NK-92 (cell line): ENCODE data around the gene LRRC49.

Source experiments
- DNase-seq: peaks from one replicate; lab custom pipeline; 2025; ENCODE audit not compliant: unreplicated experiment; lab: John Stamatoyannopoulos, UW

LRRC49 gene

DNA sequence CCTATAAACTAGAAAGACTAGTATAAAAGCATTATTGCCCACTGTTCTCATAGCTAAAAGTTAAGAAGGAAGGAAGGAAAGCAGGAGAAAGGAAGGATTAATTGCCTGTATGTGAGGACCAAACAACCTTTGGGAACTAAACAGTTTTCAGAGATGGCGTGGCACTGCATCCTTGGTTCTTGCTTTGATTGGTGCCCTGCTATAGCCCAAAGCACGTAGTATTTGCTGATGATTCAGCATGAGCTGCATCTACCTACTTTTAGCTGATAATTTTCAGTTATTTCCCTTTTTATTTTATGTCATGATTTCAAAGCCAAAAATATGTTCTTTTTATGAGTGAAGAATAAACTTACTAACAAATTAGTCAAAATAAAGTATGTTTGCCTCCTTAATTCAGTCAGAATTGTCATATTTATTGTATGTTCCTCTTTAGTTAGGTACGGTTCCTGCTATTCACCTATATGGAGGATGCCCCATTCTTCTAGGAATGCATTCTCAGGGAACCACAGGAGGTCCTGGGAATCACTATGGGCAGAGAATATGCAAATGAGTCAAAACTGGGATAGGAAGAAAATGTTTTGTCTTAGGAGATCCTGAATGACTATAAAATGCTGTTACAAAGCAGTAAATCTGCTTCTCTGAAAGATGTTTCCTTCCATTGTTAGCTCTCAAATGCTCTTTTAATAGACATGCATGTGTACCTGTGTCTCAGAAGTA lies 157.2 kb downstream of the LRRC49 start:
- DNase-seq: no peak

- DNase-seq: no peak
Observed at GRCh38 chr15:71050461-71050860, 157.8 kb downstream of the LRRC49 start.

DNA sequence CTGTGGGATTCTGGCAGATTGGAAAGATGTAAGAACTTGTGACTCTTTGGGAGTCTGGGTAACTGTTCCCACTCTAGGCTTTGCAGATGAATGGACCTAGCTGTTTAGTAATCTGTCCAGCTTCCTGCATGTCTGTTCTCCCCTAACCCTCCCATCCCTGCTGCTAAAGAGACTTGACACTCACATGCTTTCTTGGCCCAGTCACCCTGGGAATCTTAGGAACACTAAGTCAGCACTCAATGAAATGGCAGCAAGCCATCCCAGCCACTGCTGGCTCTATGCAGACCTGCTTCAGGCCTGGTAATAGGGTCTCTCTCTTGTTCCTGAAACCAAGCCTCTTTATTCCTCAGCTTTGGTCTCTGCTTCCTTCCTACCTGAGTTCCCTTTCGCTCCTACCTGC lies 158.9 kb downstream of the LRRC49 start:
- no peak for DNase-seq

- no peak for DNase-seq
Observed at GRCh38 chr15:71052356-71052755, 159.7 kb downstream of the LRRC49 start.

- DNase-seq: no peak
Observed at GRCh38 chr15:71054286-71054952, 161.8 kb downstream of the LRRC49 start.

GRCh38 chr15:71055461-71055860 lies 162.8 kb downstream of the LRRC49 start:
- no peak for DNase-seq

- DNase-seq: no peak
Observed at GRCh38 chr15:71056111-71056510, 163.5 kb downstream of the LRRC49 start.

- DNase-seq: no peak
Observed at GRCh38 chr15:71057143-71057542, 164.5 kb downstream of the LRRC49 start.

- no peak for DNase-seq
Observed at GRCh38 chr15:71057581-71057980, 165.0 kb downstream of the LRRC49 start.

- no peak for DNase-seq
Observed at GRCh38 chr15:71060983-71061382, 168.4 kb downstream of the LRRC49 start.

- DNase-seq: no peak
Observed at GRCh38 chr15:71066983-71067382, 174.4 kb downstream of the LRRC49 start.

- no peak for DNase-seq
Observed at GRCh38 chr15:71069693-71070092, 177.1 kb downstream of the LRRC49 start.

DNA sequence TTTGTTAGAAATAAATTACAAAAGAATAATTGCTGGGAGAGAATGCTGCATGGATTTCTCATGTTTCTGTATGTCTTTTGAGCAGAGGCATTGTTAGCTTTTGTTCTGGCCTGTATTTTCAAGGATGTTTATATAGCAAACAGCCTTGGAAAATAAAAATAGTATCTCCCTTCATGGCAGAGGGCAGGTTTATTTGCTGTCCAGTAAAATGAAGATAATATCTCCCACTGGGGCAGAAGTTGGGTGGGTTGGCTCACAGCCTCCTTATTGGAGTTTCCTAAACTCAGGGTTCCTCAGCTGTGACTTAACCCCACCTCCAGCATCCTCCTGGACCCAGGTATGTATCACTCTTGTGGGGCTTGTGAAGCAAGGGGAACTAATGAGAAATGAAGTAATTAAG lies 178.9 kb downstream of the LRRC49 start:
- DNase-seq: no peak

DNA sequence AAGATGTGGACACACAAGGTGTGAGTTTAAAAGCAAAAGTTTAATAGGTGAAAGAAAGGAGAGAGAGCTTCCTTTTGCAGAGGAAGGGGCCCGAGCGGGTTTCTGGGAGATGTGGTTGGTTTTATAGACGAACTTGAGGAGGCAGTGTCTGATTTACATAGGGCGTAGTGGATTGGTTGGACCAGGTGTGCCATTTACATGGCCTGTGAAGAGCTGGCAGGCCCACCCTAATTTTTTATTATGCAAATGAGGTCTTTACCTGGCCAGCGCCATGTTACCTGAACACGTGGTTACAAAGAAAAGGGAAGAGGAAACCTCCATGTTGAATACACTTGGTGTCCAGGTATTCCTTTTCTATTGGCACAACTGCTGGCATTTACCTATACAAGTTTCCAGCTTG lies 179.8 kb downstream of the LRRC49 start:
- DNase-seq: no peak

GRCh38 chr15:71078506-71079207 lies 186.0 kb downstream of the LRRC49 start:
- no peak for DNase-seq

DNA sequence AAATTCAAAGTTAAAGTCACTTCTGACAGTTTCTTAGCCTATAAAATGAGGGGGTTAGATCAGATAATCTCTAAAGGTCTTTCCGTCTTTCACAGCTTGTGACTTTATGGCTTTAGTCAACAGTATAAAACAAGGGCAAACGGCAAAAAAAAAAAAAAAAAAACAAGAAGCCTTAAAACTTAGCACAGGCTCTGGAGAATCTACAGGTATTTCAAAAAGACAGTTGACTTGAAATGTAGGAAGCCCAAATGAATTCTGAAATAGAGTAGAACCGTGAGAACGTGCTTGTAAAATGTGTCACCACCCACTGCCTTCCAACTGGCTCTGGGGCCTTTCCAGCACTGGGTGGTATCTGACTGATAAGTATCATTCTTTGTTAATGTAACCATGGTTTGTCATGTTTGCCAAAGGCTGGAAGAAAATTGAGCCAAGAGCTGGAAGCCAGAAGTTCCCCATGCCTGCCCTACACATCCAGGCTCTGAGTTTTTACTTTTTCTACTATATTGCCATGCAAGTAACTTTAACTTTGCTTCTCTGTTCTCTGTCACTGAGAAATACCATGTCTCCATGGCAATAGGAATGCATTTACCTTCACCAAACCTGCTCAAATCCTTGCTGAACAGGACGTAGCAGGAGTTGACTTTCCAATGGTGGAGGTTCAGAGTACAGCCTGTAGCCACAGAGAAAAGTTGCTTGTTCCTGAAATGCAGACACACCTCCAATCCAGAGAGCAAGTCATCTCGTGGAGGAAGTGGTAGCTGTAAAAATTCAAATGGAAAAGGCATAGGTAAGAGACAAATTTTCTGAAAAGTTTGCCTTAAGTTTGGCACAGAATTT lies 186.8 kb downstream of the LRRC49 start:
- DNase-seq: no peak

GRCh38 chr15:71080166-71080565 lies 187.5 kb downstream of the LRRC49 start:
- DNase-seq: no peak

DNA sequence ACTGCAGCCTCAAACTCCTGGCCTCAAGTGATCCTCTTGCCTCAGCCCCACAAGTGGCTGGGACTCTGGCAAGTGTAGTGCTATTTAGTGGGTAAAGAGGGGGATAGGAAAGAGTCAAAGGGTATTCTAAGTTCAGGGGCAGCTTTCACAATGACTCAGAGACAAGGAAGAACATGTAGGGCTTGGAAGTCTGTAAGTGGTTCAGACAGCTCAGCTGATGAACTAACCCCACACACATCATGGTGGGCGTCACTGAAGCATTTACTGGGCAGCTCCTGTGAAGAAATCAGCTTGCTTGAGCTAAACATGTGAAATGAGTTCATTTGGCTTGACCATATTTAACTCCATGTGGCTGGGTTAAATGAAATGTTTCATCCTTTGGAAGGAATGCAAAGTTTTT lies 188.1 kb downstream of the LRRC49 start:
- no peak for DNase-seq

GRCh38 chr15:71082803-71083202 lies 190.2 kb downstream of the LRRC49 start:
- DNase-seq: no peak

DNA sequence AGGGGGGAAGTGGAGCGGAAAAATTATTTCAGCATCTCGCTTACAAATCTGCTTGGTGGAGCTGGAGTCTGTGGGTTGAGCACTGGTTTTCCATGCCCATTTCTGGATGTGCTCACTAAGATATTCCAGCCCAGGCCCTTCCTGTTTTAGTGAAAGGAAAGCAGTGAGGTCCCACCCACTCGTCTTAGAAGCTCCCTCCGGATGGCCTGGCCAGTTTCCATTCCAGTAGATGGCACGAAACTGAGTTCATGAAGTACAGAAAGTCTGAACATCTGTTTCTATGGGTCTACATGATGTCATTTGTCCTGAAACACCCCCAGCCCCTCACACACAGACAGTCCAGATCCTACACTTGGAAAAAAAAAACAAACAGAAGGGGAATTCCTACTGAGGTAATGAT lies 190.7 kb downstream of the LRRC49 start:
- no peak for DNase-seq

DNA sequence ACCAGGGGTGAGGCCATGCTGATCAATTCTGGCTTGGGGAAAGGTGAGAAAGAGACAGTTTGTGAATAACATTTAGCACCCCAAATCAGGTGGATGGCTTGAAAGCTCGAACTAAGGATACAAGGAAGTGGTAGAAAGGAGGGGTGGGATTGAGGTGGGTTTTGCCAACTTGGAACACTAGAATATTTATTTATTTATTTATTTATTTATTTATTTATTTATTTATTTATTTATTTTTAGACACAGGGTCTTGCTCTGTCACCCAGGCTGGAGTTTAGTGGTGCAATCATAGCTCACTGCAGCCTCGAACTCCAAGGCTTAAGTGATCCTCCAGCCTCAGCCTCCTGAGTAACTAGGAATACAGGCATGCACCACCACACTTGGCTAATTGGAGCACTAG lies 191.6 kb downstream of the LRRC49 start:
- no peak for DNase-seq
